ENCODE measurements around the gene CUBN.

CUBN gene

DNA sequence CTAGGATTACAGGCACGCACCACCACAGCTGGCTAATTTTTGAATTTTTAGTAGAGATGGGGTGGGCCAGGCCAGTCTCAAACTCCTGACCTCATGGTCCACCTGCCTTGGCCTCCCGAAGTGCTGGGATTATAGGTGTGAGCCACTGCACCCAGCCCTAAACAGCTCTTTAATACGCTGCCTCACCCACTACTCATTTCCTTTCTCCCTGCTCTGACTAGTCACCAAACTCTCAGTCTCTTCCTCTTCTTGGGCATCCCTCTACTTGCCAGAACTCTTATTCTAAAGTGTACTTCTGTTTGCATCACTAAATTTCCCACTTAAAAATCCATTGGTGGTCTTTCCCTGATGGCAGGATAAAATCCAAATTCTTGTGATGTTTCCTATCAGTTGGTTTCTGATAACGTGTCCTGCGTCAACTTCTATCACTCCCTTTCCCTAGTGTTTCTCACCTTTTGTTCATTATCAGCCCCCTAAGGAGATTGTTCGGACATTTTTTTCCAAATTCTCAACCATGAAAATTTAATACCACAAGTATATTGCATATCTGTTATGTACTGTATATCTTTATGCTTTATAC is 124.7 kb downstream of the CUBN start:
- CTCF ChIA-PET: interaction anchor here (0.7 to 1.6 kb wide), 3 partner anchors 9 to 152 kb away, joined by 3 read pairs; no protein-coding TSS in a partner anchor
- POLR2A ChIA-PET: no interaction called here
- TF ChIP-seq, protein P1, sequence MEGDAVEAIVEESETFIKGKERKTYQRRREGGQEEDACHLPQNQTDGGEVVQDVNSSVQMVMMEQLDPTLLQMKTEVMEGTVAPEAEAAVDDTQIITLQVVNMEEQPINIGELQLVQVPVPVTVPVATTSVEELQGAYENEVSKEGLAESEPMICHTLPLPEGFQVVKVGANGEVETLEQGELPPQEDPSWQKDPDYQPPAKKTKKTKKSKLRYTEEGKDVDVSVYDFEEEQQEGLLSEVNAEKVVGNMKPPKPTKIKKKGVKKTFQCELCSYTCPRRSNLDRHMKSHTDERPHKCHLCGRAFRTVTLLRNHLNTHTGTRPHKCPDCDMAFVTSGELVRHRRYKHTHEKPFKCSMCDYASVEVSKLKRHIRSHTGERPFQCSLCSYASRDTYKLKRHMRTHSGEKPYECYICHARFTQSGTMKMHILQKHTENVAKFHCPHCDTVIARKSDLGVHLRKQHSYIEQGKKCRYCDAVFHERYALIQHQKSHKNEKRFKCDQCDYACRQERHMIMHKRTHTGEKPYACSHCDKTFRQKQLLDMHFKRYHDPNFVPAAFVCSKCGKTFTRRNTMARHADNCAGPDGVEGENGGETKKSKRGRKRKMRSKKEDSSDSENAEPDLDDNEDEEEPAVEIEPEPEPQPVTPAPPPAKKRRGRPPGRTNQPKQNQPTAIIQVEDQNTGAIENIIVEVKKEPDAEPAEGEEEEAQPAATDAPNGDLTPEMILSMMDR (IDR thresholded peaks at IDR 0.05; ENCODE audit: insufficient read depth, low read length, missing control alignments): no peak
- no peak for DNase-seq (ENCODE audit: low read depth, low spot score)
- H3K4me3 ChIP-seq (ENCODE audit: low read depth, low read length): no peak overlapping the region

DNA sequence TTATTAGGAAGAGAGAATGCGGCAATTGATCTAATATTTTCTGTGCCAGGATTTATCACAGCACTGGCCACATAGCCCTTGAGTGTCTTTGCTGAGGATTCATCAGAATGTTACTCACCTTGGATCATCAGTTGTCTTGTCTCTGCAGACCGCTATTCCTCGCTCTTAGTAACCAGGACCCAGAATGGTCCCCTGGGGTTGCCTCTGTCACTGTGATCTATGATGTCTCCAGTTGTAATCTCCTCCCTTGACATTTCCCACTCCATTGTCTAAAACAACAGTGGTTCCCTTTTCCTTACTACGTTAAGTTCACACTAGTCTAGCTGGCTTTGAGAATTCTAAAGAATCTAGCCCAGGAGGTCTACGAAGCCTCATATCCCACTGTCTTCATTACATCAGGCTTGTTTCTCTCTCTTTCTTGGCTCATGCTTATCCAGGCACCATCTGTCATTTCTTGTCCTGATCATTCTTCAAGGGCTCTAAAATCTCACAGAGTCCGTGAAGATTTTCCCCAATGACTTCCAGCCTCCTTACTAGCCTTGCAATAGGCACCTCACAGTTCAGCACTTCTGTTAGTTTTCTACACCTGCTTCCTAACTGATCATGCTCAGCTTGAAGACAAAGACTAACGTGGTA is 125.8 kb downstream of the CUBN start:
- no peak overlapping the region for H3K4me3 ChIP-seq (ENCODE audit: low read depth, low read length)
- ChIA-PET POLR2A (interaction anchor here (0.9 kb wide), 1 partner anchor 17 kb away, joined by 3 read pairs; no protein-coding TSS in a partner anchor), CTCF (interaction anchor here (1.1 to 1.6 kb wide), 2 partner anchors 8 to 17 kb away, joined by 3 read pairs; no protein-coding TSS in a partner anchor)
- TF ChIP-seq, protein P1 (IDR thresholded peaks at IDR 0.05; ENCODE audit: insufficient read depth, low read length, missing control alignments): no peak
- no peak for DNase-seq (ENCODE audit: low read depth, low spot score)

GRCh38 chr10:17003151-17003550 is 126.5 kb downstream of the CUBN start:
- ChIA-PET POLR2A (interaction anchor here (0.6 to 1.5 kb wide), 8 partner anchors 17 to 235 kb away, joined by 3 to 10 read pairs (median 4); partner anchors contain the start of genes RSU1 and VIM), CTCF (interaction anchor here (1.6 kb wide), 1 partner anchor 8 kb away, joined by 3 read pairs; no protein-coding TSS in a partner anchor)
- no peak overlapping the region for H3K4me3 ChIP-seq (ENCODE audit: low read depth, low read length)
- TF ChIP-seq, protein P1 (IDR thresholded peaks at IDR 0.05; ENCODE audit: insufficient read depth, low read length, missing control alignments): no peak
- no peak for DNase-seq (ENCODE audit: low read depth, low spot score)

DNA sequence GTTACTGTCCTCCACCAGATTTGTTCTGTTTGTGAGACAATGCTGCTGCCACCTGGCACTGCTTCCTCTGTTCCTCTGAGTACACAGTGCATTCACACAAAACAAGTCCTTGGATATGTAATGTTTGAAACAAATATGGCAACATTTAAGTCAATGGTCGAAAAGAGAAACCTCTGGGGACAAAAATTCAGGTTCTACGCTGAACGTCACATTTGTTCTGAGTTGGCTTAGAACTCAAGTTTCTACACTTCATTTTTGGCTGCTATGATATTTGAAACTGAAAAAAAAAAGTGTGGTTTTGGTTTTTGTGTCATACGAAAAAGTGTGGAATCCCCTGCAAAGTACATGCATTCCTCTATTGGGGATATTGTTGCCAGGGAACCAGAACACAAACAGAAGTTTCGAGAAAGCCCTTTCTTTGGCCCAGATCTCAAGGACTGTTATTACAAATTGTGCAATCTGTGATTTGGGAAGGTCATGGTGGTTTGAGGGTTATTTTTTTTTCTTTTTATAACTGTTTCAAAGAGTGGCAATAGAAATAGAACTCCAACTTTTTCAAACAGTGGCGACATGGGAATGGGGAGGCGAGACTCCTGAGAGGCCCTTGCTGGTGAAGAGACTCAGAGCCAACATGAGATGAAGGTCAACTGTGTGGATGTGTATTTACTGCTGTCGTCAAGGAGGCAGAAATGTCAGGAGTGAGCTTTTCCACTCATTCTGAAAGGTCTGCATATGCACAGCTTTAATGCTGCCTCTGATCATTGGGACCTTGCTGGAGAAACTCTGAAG is 127.5 kb downstream of the CUBN start:
- CTCF ChIA-PET: no interaction called here
- no peak overlapping the region for H3K4me3 ChIP-seq (ENCODE audit: low read depth, low read length)
- peak; percentile 92 for DNase-seq (ENCODE audit: low read depth, low spot score)
- POLR2A ChIA-PET: interaction anchor here (0.6 to 2.9 kb wide), 9 partner anchors 16 to 236 kb away, joined by 3 to 16 read pairs (median 4); partner anchors contain the start of genes RSU1 and VIM
- TF ChIP-seq, protein P1 (IDR thresholded peaks at IDR 0.05; ENCODE audit: insufficient read depth, low read length, missing control alignments): no peak

- CTCF ChIA-PET: interaction anchor here (3.2 kb wide), 1 partner anchor 12 kb away, joined by 12 read pairs; no protein-coding TSS in a partner anchor
- no peak overlapping the region for H3K4me3 ChIP-seq (ENCODE audit: low read depth, low read length)
Observed at GRCh38 chr10:17001297-17001744, 128.3 kb downstream of the CUBN start.

More at GRCh38 chr10:17001297-17001744, 128.3 kb downstream of the CUBN start:
- TF ChIP-seq, protein P1 (IDR thresholded peaks at IDR 0.05; ENCODE audit: insufficient read depth, low read length, missing control alignments): no peak
- POLR2A ChIA-PET: interaction anchor here (1.5 to 2.9 kb wide), 2 partner anchors 14 to 228 kb away, joined by 4 to 16 read pairs; partner anchors contain the start of gene VIM
- no peak for DNase-seq (ENCODE audit: low read depth, low spot score)

Data from AG04449 (cell line).